Measurements from ENCODE around the gene FAM167B.

Gene FAM167B

GRCh38 chr1:32246888-32247273 is at the start of gene FAM167B:
TSS of gene FAM167B (plus strand) at chr1:32247222. CDS start at chr1:32247422, 200 bp downstream.
- Histone ChIP-seq H4K20me1 (ENCODE audit: insufficient read depth, low read length) (no peaks in the 10 kb centered on the region), H3K27me3 (ENCODE audit: insufficient read depth, low read length, poor library complexity) (no peaks in the 10 kb centered on the region), H3K9ac (ENCODE audit: low read depth, low read length) (peak within 1 kb of the TSS; percentile 70; the same call in 1 of the 2 replicates), H2AFZ (ENCODE audit: low read depth, low read length) (peak within 1 kb of the TSS; percentile 28; the same call in 1 of the 2 replicates), H3K4me3 (ENCODE audit: low read depth in 1 of 2, low read length in 2 of 2) (no peak within 1 kb of the TSS), H3K4me1 (ENCODE audit: insufficient read depth, low read length) (peaks cover 50% of the 10 kb centered on the region), H3K4me2 (ENCODE audit: insufficient read depth, low read length) (peak within 1 kb of the TSS; percentile 41), H3K79me2 (ENCODE audit: insufficient read depth, low read length) (peaks cover 12% of the 10 kb centered on the region), H3K27ac (ENCODE audit: low read length) (peak within 1 kb of the TSS; percentile 98), H3K36me3 (ENCODE audit: insufficient read depth, low read length) (no peaks in the 10 kb centered on the region; the same call in 1 of the 2 replicates), H3K9me3 (ENCODE audit: insufficient read depth, low read length, severe bottlenecking) (no peaks in the 10 kb centered on the region)
- DNase-seq: no peak
- no peak for ATAC-seq (ENCODE audit: insufficient read depth, low read depth)
- no peak for TF ChIP-seq CTCF (IDR thresholded peaks at IDR 0.05; ENCODE audit: borderline replicate concordance, extremely low read depth, low read length, poor library complexity, severe bottlenecking)
- TF ChIP-seq EZH2 (IDR thresholded peaks at IDR 0.05; ENCODE audit: borderline replicate concordance, low read depth, low read length, severe bottlenecking): no peak

- DNase-seq (no peak), ATAC-seq (ENCODE audit: insufficient read depth, low read depth) (no peak)
- no peaks in the 10 kb centered on the region for H3K9me3 ChIP-seq (ENCODE audit: insufficient read depth, low read length, severe bottlenecking)
- no peak overlapping the region for H3K9ac ChIP-seq (ENCODE audit: low read depth, low read length)
- no peaks in the 10 kb centered on the region for H3K27me3 ChIP-seq (ENCODE audit: insufficient read depth, low read length, poor library complexity)
- no peak overlapping the region for H3K4me3 ChIP-seq (ENCODE audit: low read depth in 1 of 2, low read length in 2 of 2)
- H3K4me2 ChIP-seq (ENCODE audit: insufficient read depth, low read length): no peak overlapping the region
- TF ChIP-seq EZH2 (IDR thresholded peaks at IDR 0.05; ENCODE audit: borderline replicate concordance, low read depth, low read length, severe bottlenecking) (no peak), CTCF (IDR thresholded peaks at IDR 0.05; ENCODE audit: borderline replicate concordance, extremely low read depth, low read length, poor library complexity, severe bottlenecking) (no peak)
- peaks cover 39% of the 10 kb centered on the region; the same call in 1 of the 2 replicates for H4K20me1 ChIP-seq (ENCODE audit: insufficient read depth, low read length)
- H3K27ac ChIP-seq (ENCODE audit: low read length): no peak overlapping the region
- H3K79me2 ChIP-seq (ENCODE audit: insufficient read depth, low read length): peaks cover 12% of the 10 kb centered on the region
- peaks cover 57% of the 10 kb centered on the region for H3K36me3 ChIP-seq (ENCODE audit: insufficient read depth, low read length)
- peaks cover 65% of the 10 kb centered on the region for H3K4me1 ChIP-seq (ENCODE audit: insufficient read depth, low read length)
- H2AFZ ChIP-seq (ENCODE audit: low read depth, low read length): no peak overlapping the region
Measured at GRCh38 chr1:32197837-32198236, 49.2 kb upstream of the FAM167B start.

- H3K27me3 ChIP-seq (ENCODE audit: insufficient read depth, low read length, poor library complexity): no peaks in the 10 kb centered on the region
Measured at GRCh38 chr1:32198237-32199042, 48.6 kb upstream of the FAM167B start.

More at GRCh38 chr1:32198237-32199042, 48.6 kb upstream of the FAM167B start:
- Histone ChIP-seq H3K9ac (ENCODE audit: low read depth, low read length) (peak overlapping the region; percentile 5; the same call in 1 of the 2 replicates), H3K4me2 (ENCODE audit: insufficient read depth, low read length) (no peak overlapping the region; the same call in 1 of the 2 replicates), H3K27ac (ENCODE audit: low read length) (no peak overlapping the region), H3K4me1 (ENCODE audit: insufficient read depth, low read length) (peaks cover 65% of the 10 kb centered on the region), H3K79me2 (ENCODE audit: insufficient read depth, low read length) (peaks cover 12% of the 10 kb centered on the region), H3K4me3 (ENCODE audit: low read depth in 1 of 2, low read length in 2 of 2) (no peak overlapping the region), H4K20me1 (ENCODE audit: insufficient read depth, low read length) (peaks cover 36% of the 10 kb centered on the region; the same call in 1 of the 2 replicates), H2AFZ (ENCODE audit: low read depth, low read length) (no peak overlapping the region), H3K36me3 (ENCODE audit: insufficient read depth, low read length) (peaks cover 51% of the 10 kb centered on the region), H3K9me3 (ENCODE audit: insufficient read depth, low read length, severe bottlenecking) (no peaks in the 10 kb centered on the region)
- TF ChIP-seq EZH2 (IDR thresholded peaks at IDR 0.05; ENCODE audit: borderline replicate concordance, low read depth, low read length, severe bottlenecking) (no peak), CTCF (IDR thresholded peaks at IDR 0.05; ENCODE audit: borderline replicate concordance, extremely low read depth, low read length, poor library complexity, severe bottlenecking) (no peak)
- DNase-seq: no peak
- no peak for ATAC-seq (ENCODE audit: insufficient read depth, low read depth)

Measured in DND-41 (cell line).